ENCODE data around the gene NBDY.

DNA sequence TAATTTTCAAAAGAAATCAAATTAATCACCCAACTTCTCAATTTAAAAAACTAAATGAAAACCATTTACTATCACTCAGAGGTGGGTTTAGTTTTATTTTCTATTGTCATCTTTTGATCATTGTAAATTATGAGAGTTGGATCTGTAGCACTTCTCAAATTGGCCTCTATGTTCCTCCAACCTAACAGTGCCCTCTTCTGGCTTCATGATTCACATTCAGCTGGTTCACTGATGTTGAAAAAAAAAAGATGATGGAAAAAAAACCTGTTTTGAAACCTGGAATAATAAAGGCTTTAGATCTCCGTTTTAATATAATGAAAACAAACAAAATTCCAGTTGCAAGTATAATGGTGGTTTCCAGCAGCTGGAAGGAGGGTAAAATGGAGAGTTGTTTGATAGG, 2.4 kb upstream of the NBDY start:
- TF ChIP-seq, protein P1, sequence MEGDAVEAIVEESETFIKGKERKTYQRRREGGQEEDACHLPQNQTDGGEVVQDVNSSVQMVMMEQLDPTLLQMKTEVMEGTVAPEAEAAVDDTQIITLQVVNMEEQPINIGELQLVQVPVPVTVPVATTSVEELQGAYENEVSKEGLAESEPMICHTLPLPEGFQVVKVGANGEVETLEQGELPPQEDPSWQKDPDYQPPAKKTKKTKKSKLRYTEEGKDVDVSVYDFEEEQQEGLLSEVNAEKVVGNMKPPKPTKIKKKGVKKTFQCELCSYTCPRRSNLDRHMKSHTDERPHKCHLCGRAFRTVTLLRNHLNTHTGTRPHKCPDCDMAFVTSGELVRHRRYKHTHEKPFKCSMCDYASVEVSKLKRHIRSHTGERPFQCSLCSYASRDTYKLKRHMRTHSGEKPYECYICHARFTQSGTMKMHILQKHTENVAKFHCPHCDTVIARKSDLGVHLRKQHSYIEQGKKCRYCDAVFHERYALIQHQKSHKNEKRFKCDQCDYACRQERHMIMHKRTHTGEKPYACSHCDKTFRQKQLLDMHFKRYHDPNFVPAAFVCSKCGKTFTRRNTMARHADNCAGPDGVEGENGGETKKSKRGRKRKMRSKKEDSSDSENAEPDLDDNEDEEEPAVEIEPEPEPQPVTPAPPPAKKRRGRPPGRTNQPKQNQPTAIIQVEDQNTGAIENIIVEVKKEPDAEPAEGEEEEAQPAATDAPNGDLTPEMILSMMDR (IDR thresholded peaks at IDR 0.05): peak; percentile 19 to 31
- TF ChIP-seq POLR2A (IDR thresholded peaks at IDR 0.05): no peak
